Measurements from ENCODE around the gene HCN1.

The HCN1 gene

GRCh38 chr5:45440466-45440865 is 255.7 kb downstream of the HCN1 start:
- Histone ChIP-seq H3K27me3 (ENCODE audit: control insufficient read depth, insufficient read depth, low read length) (no peaks in the 10 kb centered on the region), H3K4me3 (ENCODE audit: low read depth, low read length) (no peak overlapping the region), H3K27ac (no peak overlapping the region), H3K36me3 (ENCODE audit: control insufficient read depth, insufficient read depth, low read length) (no peaks in the 10 kb centered on the region), H2AFZ (no peak overlapping the region), H3K79me2 (no peaks in the 10 kb centered on the region), H3K4me1 (no peaks in the 10 kb centered on the region), H3K4me2 (ENCODE audit: low read length) (no peak overlapping the region), H3K9ac (no peak overlapping the region), H3K9me3 (ENCODE audit: control insufficient read depth, low read length) (no peaks in the 10 kb centered on the region)
- TF ChIP-seq, protein P1, sequence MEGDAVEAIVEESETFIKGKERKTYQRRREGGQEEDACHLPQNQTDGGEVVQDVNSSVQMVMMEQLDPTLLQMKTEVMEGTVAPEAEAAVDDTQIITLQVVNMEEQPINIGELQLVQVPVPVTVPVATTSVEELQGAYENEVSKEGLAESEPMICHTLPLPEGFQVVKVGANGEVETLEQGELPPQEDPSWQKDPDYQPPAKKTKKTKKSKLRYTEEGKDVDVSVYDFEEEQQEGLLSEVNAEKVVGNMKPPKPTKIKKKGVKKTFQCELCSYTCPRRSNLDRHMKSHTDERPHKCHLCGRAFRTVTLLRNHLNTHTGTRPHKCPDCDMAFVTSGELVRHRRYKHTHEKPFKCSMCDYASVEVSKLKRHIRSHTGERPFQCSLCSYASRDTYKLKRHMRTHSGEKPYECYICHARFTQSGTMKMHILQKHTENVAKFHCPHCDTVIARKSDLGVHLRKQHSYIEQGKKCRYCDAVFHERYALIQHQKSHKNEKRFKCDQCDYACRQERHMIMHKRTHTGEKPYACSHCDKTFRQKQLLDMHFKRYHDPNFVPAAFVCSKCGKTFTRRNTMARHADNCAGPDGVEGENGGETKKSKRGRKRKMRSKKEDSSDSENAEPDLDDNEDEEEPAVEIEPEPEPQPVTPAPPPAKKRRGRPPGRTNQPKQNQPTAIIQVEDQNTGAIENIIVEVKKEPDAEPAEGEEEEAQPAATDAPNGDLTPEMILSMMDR (IDR thresholded peaks at IDR 0.05): no peak

DNA sequence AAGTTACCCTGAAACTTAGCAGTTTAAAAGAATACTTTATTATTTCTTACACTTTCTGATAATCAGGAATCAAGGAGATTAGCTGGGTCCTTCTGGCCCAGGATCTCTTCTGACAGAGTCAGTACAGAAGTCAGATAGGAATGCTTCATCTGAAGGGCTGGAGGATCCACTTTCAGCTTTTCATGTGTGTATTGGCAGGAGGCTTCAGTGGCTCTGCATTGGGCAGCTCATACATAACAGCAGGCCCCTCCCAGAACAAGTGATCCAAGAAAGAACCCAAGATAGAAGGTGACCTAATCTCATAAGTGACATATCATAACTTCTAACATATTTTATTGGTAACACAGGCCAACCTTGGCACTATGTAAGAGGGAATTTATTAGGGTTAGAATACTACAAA is 258.4 kb downstream of the HCN1 start:
- H3K27me3 ChIP-seq (ENCODE audit: control insufficient read depth, insufficient read depth, low read length): no peaks in the 10 kb centered on the region
- H3K4me3 ChIP-seq (ENCODE audit: low read depth, low read length): no peak overlapping the region
- TF ChIP-seq, protein P1 (IDR thresholded peaks at IDR 0.05): no peak
- no peaks in the 10 kb centered on the region for H3K79me2 ChIP-seq
- H3K9me3 ChIP-seq (ENCODE audit: control insufficient read depth, low read length): no peaks in the 10 kb centered on the region
- H3K9ac ChIP-seq: no peak overlapping the region
- no peak overlapping the region for H2AFZ ChIP-seq
- no peak overlapping the region for H3K27ac ChIP-seq
- H3K4me2 ChIP-seq (ENCODE audit: low read length): no peak overlapping the region
- H3K4me1 ChIP-seq: no peaks in the 10 kb centered on the region
- H3K36me3 ChIP-seq (ENCODE audit: control insufficient read depth, insufficient read depth, low read length): no peaks in the 10 kb centered on the region

GRCh38 chr5:45417285-45417998 is 278.7 kb downstream of the HCN1 start:
- no peak overlapping the region for H3K9ac ChIP-seq
- H3K36me3 ChIP-seq (ENCODE audit: control insufficient read depth, insufficient read depth, low read length): no peaks in the 10 kb centered on the region
- no peaks in the 10 kb centered on the region for H3K9me3 ChIP-seq (ENCODE audit: control insufficient read depth, low read length)
- no peak overlapping the region for H3K27ac ChIP-seq
- no peaks in the 10 kb centered on the region for H3K27me3 ChIP-seq (ENCODE audit: control insufficient read depth, insufficient read depth, low read length)
- no peak overlapping the region for H3K4me2 ChIP-seq (ENCODE audit: low read length)
- H3K79me2 ChIP-seq: no peaks in the 10 kb centered on the region
- H3K4me3 ChIP-seq (ENCODE audit: low read depth, low read length): no peak overlapping the region
- TF ChIP-seq, protein P1 (IDR thresholded peaks at IDR 0.05): no peak
- no peaks in the 10 kb centered on the region for H3K4me1 ChIP-seq
- H2AFZ ChIP-seq: no peak overlapping the region

DNA sequence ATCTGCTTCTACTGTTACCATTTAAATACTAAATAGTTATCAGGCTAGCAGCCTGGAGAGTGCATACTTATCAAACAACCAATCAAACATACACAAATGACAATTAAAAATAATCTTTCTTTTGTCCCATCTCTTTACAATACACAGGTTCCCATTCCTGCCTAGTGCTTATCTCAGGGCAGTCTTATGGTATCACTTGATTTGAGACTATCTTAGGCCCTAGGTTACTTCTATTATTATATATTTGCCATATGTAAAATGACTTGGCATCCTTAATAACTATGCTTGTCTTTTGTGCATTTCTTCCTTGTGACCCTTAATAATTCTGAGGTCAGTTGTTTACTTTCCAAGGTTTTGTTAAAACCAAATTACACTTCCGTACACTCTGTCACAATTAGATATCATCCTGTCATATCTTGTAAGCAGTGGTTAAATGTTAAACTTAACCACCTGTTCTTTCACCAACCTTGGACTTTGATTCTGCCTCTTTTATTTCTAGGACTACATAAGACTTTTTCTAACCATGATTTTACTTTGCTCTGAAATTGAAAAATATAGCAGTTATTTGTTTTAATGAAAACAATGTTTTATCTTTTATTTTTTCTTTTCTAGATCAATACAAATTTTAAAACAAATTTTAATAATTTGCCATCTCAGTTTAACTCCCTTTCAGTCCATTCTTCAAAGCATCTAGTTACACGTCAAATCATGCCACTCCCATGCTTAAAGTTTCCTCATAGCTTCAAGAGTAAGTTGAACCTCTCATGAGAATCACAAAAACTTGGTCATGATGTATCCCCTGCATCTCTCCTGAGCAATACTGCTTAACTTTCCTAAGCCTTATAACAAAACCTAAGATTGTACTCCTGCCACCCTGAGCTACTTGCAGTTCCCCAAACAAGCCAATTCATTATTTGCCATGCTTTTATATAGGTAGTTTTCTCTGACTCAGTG is 281.3 kb downstream of the HCN1 start:
- Histone ChIP-seq H3K9me3 (ENCODE audit: control insufficient read depth, low read length) (no peaks in the 10 kb centered on the region), H3K27me3 (ENCODE audit: control insufficient read depth, insufficient read depth, low read length) (no peaks in the 10 kb centered on the region), H3K4me3 (ENCODE audit: low read depth, low read length) (no peak overlapping the region), H3K79me2 (no peaks in the 10 kb centered on the region), H3K4me1 (no peaks in the 10 kb centered on the region), H3K36me3 (ENCODE audit: control insufficient read depth, insufficient read depth, low read length) (no peaks in the 10 kb centered on the region), H2AFZ (no peak overlapping the region), H3K27ac (no peak overlapping the region), H3K9ac (no peak overlapping the region), H3K4me2 (ENCODE audit: low read length) (no peak overlapping the region)
- TF ChIP-seq, protein P1 (IDR thresholded peaks at IDR 0.05): no peak

All from parathyroid adenoma (tissue), 2 donors.